ENCODE results near the gene TRABD2A.
"Not testable (repeated sequence)": the region's sequence is repeated elsewhere in the genome, so short reads cannot be mapped to it uniquely, and the experiment has no call there.

Gene TRABD2A

DNA sequence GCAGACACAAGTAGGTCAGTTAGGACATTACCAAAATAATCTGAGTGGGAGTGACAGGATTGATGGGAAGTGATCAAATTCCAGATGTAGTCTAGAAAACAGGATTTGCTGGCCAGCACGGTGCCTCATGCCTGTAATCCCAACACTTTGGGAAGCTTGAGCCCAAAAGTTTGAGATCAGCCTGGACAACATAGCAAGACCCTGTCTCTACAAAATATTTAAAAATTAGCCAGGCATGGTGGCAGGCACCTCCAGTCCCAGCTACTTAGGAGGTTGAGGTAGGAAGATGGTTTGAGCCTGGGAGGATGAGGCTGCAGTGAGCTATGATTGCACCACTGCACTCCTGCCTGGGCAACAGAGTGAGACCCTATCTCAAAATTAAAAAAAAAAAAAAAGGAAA lies 5.3 kb downstream of the TRABD2A start:
- DNase-seq (ENCODE audit: low spot score in 2 of 2); ATAC-seq; H3K9me3 Mint-ChIP-seq; H3K4me3 Mint-ChIP-seq; H3K36me3 Mint-ChIP-seq: not testable (repeated sequence)
- H3K27ac Mint-ChIP-seq: peak overlapping the region; percentile 54
- peaks cover 46% of the 10 kb centered on the region for H3K4me1 Mint-ChIP-seq

DNA sequence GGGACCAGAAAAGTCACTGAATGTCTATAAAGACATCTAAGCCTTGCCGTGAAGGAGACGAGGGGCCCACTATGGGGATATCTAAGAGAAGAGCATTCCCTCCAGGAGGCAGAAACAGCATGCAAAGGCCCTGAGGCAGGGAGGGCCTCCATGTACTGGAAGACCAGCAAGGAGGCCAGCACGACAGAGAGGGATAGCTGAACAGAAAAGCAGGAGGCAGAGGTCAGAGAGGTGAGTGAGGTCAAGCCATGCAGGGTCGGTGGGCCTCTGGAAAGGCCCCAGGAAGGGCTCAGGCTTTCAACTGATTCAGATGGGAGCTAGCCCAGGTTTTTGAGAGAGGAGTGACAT lies 5.7 kb downstream of the TRABD2A start:
- Mint-ChIP-seq H3K4me3 (no peak overlapping the region), H3K27ac (peak overlapping the region; percentile 54), H3K36me3 (peaks cover 7% of the 10 kb centered on the region), H3K4me1 (peaks cover 47% of the 10 kb centered on the region), H3K9me3 (no peaks in the 10 kb centered on the region)
- ATAC-seq (no peak), DNase-seq (ENCODE audit: low spot score in 2 of 2) (no peak)

DNA sequence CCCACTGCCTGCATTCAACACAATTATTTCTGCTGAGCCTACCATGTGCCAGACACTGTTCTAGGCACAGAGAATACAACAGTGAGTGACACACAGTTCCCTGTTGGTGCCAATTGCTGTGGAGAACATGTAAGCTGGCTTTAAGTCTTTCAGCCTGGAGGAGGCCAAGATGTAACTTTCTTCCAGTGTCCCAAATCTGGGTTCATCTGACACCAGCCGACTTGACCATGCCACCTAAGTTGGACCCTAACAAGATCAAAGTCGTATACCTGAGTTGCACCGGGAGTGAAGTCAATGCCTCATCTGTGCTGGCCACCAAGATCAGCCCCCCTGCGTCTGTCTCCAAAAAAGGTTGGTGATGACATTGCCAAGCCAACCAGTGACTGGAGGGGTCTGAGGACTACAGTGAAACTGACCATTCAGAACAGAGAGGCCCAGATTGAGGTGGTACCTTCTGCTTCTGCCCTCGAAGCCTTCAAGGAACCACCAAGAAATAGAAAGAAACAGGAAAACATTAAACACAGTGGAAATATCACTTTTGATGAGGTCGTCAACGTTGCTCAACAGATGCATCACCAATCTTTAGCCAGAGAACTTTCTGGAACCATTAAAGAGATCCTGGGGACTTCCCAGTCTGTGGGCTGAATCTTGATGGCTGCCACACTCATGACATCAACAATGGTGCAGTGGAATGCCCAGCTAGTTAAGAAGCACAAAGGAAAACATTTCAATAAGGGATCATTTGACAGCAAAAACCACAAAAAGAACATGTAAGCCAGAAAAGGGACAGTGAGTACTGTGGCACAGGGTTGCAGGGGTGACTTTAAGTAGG lies 6.3 kb downstream of the TRABD2A start:
- DNase-seq (ENCODE audit: low spot score in 2 of 2): no peak
- peaks cover 13% of the 10 kb centered on the region for H3K36me3 Mint-ChIP-seq
- H3K4me1 Mint-ChIP-seq: peaks cover 43% of the 10 kb centered on the region
- ATAC-seq: peak; percentile 29
- no peaks in the 10 kb centered on the region for H3K9me3 Mint-ChIP-seq
- no peak overlapping the region for H3K4me3 Mint-ChIP-seq
- H3K27ac Mint-ChIP-seq: peak overlapping the region; percentile 54

DNA sequence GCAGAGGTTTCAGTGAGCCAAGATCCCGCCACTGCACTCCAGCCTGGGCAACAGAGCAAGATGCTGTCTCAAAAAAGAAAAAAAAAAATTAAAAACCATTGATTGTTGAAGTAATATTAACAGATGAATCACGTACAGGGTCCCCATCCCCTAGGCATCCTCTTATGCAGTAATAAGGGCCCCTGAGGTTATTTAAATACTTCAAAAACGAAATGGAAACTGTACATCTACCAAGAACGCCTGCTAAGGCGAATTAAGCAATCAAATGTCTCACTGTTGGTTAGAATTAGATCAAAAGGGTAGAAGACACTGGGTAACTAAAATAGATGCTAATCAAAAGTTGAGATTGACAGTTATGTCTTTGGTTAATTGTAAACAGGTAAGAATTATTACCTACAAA lies 7.5 kb downstream of the TRABD2A start:
- Mint-ChIP-seq H3K27ac (no peak overlapping the region), H3K4me1 (peaks cover 38% of the 10 kb centered on the region), H3K4me3 (no peak overlapping the region), H3K9me3 (no peaks in the 10 kb centered on the region), H3K36me3 (peaks cover 13% of the 10 kb centered on the region)
- DNase-seq (ENCODE audit: low spot score in 2 of 2) (no peak), ATAC-seq (no peak)

DNA sequence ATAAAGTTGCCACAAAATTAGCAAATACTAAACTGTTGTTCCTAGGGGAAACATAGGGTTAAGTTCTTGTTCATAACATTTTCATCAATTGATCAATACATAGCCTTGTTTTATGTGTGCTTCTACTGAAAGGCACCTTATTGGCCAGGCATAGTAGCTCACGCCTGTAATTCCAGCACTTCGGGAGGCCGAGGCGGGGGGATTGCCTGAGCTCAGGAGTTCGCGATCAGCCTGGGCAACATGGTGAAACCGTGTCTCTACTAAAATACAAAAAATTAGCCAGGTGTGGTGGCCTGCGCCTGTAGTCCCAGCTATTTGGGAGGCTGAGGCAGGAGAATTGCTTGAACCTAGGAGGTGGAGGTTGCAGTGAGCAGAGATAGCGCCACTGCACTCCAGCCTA lies 8.2 kb downstream of the TRABD2A start:
- DNase-seq (ENCODE audit: low spot score in 2 of 2); ATAC-seq; H3K4me3 Mint-ChIP-seq; H3K9me3 Mint-ChIP-seq; H3K27ac Mint-ChIP-seq: not testable (repeated sequence)
- peaks cover 33% of the 10 kb centered on the region for H3K4me1 Mint-ChIP-seq
- peaks cover 13% of the 10 kb centered on the region for H3K36me3 Mint-ChIP-seq

DNA sequence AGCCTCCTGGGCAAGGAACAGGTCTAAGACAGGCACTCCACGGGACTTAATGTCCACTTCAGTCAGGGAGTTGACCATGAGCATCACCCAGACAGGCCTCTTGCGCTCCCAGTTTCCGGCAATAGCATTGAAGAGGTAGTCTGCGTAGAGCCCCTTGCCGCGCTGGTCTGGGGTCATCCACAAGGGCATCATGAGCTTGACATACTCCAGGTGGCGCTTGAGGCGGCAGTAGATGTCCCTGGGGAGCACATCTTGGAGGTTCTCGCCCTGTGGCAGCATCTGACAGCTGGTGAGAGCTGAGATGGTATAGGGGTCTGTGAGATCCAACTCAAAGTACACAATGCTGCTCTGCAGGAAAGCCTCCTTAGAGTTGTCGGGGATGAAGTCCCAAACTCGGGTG lies 10.6 kb downstream of the TRABD2A start:
- DNase-seq (ENCODE audit: low spot score in 2 of 2) (no peak), ATAC-seq (peak; percentile 36)
- Mint-ChIP-seq H3K27ac (no peak overlapping the region), H3K36me3 (peaks cover 13% of the 10 kb centered on the region), H3K4me1 (peaks cover 27% of the 10 kb centered on the region), H3K9me3 (no peaks in the 10 kb centered on the region), H3K4me3 (no peak overlapping the region)

DNA sequence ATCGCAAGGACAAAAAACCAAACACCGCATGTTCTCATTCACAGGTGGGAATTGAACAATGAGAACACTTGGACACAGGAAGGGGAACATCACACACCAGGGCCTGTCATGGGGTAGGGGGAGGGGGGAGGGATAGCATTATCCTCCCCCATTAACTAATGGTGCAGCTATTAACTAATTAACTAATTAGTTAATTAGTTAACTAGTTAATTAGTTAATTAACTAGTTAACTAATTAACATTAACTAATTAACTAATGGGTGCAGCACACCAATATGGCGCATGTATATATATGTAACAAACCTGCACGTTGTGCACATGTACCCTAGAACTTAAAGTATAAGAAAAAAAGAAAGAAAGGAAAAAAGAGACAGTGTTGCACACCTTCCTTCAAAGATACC lies 12.6 kb downstream of the TRABD2A start:
- H3K36me3 Mint-ChIP-seq, H3K9me3 Mint-ChIP-seq: not testable (repeated sequence)
- H3K4me1 Mint-ChIP-seq: peaks cover 24% of the 10 kb centered on the region

DNA sequence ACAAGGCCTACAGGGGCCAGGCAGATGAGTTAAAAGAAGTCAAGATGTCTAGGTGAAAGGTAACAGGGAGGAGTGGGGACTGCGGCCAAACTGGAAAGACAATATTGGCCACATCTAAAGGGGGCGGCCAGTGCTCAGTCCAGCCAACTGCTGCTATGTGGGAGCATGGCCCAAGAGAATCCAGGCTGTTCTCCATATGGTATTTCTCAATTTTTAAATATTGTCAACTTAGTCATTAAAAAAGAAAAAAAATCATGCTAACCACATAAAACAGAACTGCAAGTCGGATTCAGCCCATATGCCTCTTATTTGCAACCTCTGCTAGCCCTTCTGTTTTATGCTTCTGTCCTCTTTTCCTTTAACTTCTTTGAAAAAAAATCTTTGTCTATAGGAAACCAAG lies 14.8 kb downstream of the TRABD2A start:
- Mint-ChIP-seq H3K36me3 (peaks cover 8% of the 10 kb centered on the region), H3K9me3 (no peaks in the 10 kb centered on the region), H3K27ac (no peak overlapping the region), H3K4me1 (peaks cover 28% of the 10 kb centered on the region), H3K4me3 (no peak overlapping the region)
- ATAC-seq (no peak), DNase-seq (ENCODE audit: low spot score in 2 of 2) (no peak)

More for the DNA sequence above, 12.6 kb downstream of the TRABD2A start:
- DNase-seq (ENCODE audit: low spot score in 2 of 2); H3K4me3 Mint-ChIP-seq; H3K27ac Mint-ChIP-seq; ATAC-seq: not testable (repeated sequence)

DNA sequence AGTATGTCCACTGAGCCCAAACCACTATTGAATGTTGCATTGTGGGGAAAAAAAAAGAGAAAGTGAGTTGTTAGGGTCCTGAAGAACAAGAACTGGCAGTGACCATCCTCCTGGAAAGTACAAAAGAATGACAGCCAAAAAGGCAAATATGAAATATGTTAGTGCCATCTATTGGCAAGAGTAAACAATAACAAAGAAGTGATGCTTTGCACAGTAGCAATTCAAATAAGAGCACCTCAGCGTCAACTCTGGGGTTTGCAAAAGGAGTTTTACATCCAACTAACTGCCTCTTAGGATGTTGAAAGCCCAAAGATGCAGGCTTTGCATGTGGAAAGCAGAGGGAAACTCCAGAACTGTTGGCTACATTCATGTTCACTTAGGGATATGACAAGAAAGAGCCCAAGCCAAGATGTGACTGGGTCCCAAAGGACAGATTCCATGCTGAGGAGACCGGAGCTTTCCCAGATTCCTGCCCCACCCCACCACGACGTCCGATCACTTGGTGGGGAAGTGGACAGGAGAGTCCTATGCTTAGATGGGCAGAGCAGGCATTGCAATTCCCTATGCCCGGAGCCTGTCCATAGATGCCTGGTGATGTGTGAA lies 15.6 kb downstream of the TRABD2A start:
- DNase-seq (ENCODE audit: low spot score in 2 of 2): no peak
- peaks cover 30% of the 10 kb centered on the region for H3K4me1 Mint-ChIP-seq
- no peaks in the 10 kb centered on the region for H3K9me3 Mint-ChIP-seq
- no peak overlapping the region for H3K4me3 Mint-ChIP-seq
- peak overlapping the region; percentile 89 for H3K27ac Mint-ChIP-seq
- peaks cover 7% of the 10 kb centered on the region for H3K36me3 Mint-ChIP-seq
- ATAC-seq: peak; percentile 65

DNA sequence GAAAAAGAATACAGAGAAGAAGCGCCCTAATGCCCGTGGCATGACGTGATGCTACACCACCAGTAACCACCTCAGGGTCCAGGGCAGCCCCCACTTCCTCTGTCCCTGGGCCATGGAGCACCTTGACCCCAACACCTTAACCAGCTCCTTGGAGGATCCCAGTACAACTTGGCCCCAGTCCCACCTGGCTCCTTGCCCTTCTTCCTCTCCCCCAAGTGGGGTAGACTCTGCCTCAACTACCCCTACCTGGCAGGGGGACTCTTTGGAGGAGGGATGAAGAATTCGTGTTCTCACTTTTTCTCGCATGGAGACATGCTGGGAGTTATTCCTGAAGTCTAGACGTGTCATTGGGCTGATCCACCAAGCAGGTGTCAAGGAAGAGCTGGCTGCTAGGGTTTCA lies 18.9 kb downstream of the TRABD2A start:
- H3K4me1 Mint-ChIP-seq: peaks cover 52% of the 10 kb centered on the region
- no peaks in the 10 kb centered on the region for H3K9me3 Mint-ChIP-seq
- H3K36me3 Mint-ChIP-seq: no peaks in the 10 kb centered on the region

DNA sequence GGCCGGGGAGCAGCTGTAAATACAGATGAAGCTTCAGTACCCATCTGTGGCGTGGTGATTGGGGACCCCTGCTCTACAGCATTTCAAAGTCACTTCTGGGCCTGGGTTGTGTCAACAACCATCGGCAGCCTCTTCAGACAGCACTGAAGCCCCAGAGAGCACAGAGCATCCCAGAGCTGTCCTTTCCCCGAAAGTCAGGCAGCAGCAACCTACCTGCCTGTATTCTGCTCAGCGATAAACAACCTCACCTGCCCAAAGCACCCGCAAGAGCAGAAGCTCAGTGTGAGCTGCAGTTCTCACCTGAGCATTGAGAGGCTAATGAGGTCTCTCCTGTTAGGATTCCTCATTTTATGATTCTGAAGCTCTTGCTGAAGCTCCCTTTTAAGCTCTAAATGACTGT lies 19.3 kb downstream of the TRABD2A start:
- Mint-ChIP-seq H3K27ac (no peak overlapping the region), H3K36me3 (no peaks in the 10 kb centered on the region), H3K4me1 (peaks cover 56% of the 10 kb centered on the region), H3K9me3 (no peaks in the 10 kb centered on the region), H3K4me3 (no peak overlapping the region)
- ATAC-seq (no peak), DNase-seq (ENCODE audit: low spot score in 2 of 2) (no peak)

More for the DNA sequence above, 18.9 kb downstream of the TRABD2A start:
- Mint-ChIP-seq H3K4me3 (no peak overlapping the region), H3K27ac (no peak overlapping the region)
- ATAC-seq (no peak), DNase-seq (ENCODE audit: low spot score in 2 of 2) (no peak)

DNA sequence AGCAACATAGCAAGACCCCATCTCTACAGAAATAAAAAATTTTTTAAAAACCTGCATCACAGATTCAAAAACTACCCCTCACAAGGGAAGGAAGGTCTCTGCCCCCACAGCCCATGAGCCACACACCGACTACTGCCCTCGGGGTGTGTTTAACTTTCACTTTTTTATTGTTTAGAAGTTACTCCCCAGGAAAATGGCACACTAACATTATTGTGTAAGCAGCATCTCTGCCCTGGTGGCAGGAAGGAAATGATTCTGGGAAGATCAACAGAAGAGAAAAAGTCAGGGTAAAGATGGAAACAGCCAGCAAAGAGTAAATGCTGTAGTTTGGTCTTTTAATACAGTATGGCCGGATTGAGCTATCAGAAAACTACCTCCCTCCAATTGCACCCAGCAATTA lies 21.9 kb downstream of the TRABD2A start:
- Mint-ChIP-seq H3K27ac (no peak overlapping the region), H3K4me1 (peaks cover 68% of the 10 kb centered on the region), H3K36me3 (no peaks in the 10 kb centered on the region), H3K4me3 (no peak overlapping the region), H3K9me3 (peaks cover 3% of the 10 kb centered on the region)
- no peak for ATAC-seq
- DNase-seq (ENCODE audit: low spot score in 2 of 2): no peak

DNA sequence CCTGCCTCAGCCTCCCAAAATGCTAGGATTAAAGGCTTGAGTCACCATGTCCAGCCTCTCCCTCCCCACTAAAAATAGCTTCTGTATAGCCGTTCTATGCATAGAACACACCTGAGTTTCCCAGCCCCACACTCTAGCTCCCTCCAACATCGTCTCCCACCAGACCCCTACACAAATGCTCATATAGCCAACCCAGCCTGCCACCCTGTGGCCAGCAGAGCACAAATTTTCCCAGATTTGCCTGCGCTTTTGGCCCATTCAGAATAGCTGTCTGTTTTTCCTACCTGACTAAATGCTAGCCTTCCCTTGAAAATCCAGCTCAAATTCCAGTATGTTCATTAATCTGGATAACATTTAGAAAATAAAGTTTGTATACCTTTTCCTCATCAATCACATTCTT lies 22.8 kb downstream of the TRABD2A start:
- H3K27ac Mint-ChIP-seq: no peak overlapping the region
- ATAC-seq: no peak
- H3K4me3 Mint-ChIP-seq: no peak overlapping the region
- no peak for DNase-seq (ENCODE audit: low spot score in 2 of 2)
- peaks cover 68% of the 10 kb centered on the region for H3K4me1 Mint-ChIP-seq
- peaks cover 2% of the 10 kb centered on the region for H3K36me3 Mint-ChIP-seq
- H3K9me3 Mint-ChIP-seq: peaks cover 5% of the 10 kb centered on the region

DNA sequence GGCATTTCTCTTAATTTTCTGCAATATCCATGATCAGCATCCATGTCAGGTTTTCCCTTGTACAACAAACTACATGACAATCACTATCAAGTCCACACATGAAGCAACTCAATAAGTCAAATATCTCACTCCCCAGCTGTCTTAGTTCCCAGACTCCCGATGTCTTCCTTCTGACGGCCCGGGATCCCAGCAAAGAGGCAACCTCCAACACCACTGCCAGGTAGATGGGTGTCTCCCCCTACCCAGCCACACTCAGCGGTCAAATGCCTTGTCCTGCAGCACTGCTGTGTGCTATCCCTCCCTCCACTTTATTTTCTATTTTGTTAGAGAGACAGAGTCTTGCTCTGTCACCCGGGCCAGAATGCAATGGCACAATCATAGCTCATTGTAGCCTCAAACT lies 23.3 kb downstream of the TRABD2A start:
- no peak overlapping the region for H3K4me3 Mint-ChIP-seq
- ATAC-seq (no peak), DNase-seq (ENCODE audit: low spot score in 2 of 2) (no peak)
- H3K36me3 Mint-ChIP-seq: peaks cover 8% of the 10 kb centered on the region
- peak overlapping the region; percentile 69 for H3K27ac Mint-ChIP-seq
- peaks cover 70% of the 10 kb centered on the region for H3K4me1 Mint-ChIP-seq
- H3K9me3 Mint-ChIP-seq: peaks cover 8% of the 10 kb centered on the region

DNA sequence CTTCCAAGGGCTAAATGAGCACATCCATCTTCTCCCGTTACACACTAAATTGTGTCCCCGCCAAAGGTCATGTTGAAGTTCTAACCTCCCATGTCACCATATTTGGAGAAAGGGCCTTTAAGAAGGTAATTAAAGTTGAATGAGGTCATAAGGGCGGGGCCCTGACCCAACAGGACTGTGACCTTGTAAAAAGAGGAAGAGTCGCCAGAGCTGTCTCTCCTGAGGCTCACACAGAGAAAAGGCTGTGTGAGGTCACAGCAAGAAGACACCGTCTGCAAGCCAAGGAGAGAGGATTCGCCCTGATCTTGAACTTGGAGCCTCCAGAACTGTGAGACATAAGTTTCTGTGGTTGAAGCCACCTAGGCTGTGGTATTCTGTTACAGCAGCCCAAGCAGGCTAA lies 24.1 kb downstream of the TRABD2A start:
- H3K4me3 Mint-ChIP-seq: no peak overlapping the region
- ATAC-seq (peak; percentile 93), DNase-seq (ENCODE audit: low spot score in 2 of 2) (no peak)
- H3K36me3 Mint-ChIP-seq: peaks cover 15% of the 10 kb centered on the region
- H3K4me1 Mint-ChIP-seq: peaks cover 72% of the 10 kb centered on the region
- peaks cover 8% of the 10 kb centered on the region for H3K9me3 Mint-ChIP-seq
- H3K27ac Mint-ChIP-seq: peak overlapping the region; percentile 69

DNA sequence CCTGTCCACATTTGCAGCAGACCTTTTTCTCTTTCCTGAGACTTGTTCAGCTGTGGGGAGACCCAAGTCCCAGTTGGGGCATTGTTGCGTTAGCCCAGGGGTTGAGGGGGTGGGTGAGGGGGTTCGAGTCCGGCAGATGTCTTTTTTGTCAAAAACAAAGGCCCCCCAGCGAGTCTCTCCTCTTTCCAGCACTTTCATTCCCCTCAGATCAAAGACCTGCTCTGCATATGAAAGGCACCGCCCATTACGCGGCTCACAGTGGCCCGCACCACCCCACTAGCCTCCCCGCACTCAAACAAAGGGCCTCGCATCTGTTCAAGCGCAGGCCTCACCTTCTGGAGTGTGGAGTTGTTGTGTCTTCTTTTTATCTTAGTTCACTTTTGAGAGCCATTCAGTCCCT lies 25.2 kb downstream of the TRABD2A start:
- ATAC-seq (no peak), DNase-seq (ENCODE audit: low spot score in 2 of 2) (no peak)
- peaks cover 8% of the 10 kb centered on the region for H3K9me3 Mint-ChIP-seq
- peaks cover 75% of the 10 kb centered on the region for H3K4me1 Mint-ChIP-seq
- no peak overlapping the region for H3K27ac Mint-ChIP-seq
- no peak overlapping the region for H3K4me3 Mint-ChIP-seq
- peaks cover 15% of the 10 kb centered on the region for H3K36me3 Mint-ChIP-seq

Measured in stimulated activated effector memory CD8-positive, alpha-beta T cell treated with anti-CD3 and anti-CD28 coated beads, Interleukin-12 subunit alpha, Interleukin-12 subunit beta, amount 100 ng/mL, for 72 hours (primary cell).